GM12878 (cell line): ENCODE measurements around the gene DEXI. TPM values are rescaled to one million over a fixed set of nuclear protein-coding genes. Genes with fewer than 3 reads are reported as not detected.
A peak's percentile ranks its signal among the peaks of the same experiment; 100 is the strongest.

ENCODE experiments used
- CHD1 ChIP-seq: IDR thresholded peaks from 2 replicates; pipeline ENCODE4 v1.6.1; 2012; ENCODE audit warnings: low read depth, low read length, improper control_type of control experiment
- CHD4 ChIP-seq: fragments of 200-600 bp; sonication (generic); IDR thresholded peaks from 2 replicates; pipeline ENCODE4 v1.6.1; 2016; ENCODE audit warnings: mild to moderate bottlenecking
- FOXM1 ChIP-seq: IDR thresholded peaks from 2 replicates; pipeline ENCODE4 v1.6.1; 2012; ENCODE audit warnings: low read depth, mild to moderate bottlenecking, inconsistent platforms, low read length, moderate library complexity
- IKZF1 ChIP-seq: fragments of 450-650 bp; conservative IDR thresholded peaks from 2 replicates; pipeline ENCODE4 v1.6.1; 2017; ENCODE audit warnings: antibody characterized with exemption, mild to moderate bottlenecking
- NBN ChIP-seq: fragments of 450-650 bp; IDR thresholded peaks from 2 replicates; pipeline ENCODE4 v1.6.1; 2016
- NFYA ChIP-seq: IDR thresholded peaks from 2 replicates; pipeline ENCODE4 v1.6.1; 2011; ENCODE audit warnings: low read depth, mild to moderate bottlenecking, low read length, improper control_type of control experiment, borderline replicate concordance
- NR2C2 ChIP-seq: IDR thresholded peaks from 2 replicates; pipeline ENCODE4 v1.6.1; 2011; ENCODE audit warnings: borderline replicate concordance, low read depth; ENCODE audit not compliant: control insufficient read depth, insufficient read length
- NRF1 ChIP-seq: conservative IDR thresholded peaks from 2 replicates; pipeline ENCODE4 v1.6.1; 2011; ENCODE audit warnings: mild to moderate bottlenecking, low read depth, low read length, improper control_type of control experiment
- RB1 ChIP-seq: fragments of 450-650 bp; formaldehyde crosslinking; IDR thresholded peaks from 2 replicates; pipeline ENCODE4 v1.6.1; 2017; ENCODE audit warnings: mild to moderate bottlenecking, borderline replicate concordance
- RELA ChIP-seq: fragments of 450-650 bp; IDR thresholded peaks from 2 replicates; pipeline ENCODE4 v1.8.0; 2014; ENCODE audit warnings: borderline replicate concordance; ENCODE audit not compliant: partially characterized antibody
- RFX5 ChIP-seq: IDR thresholded peaks from 2 replicates; pipeline ENCODE4 v1.6.1; 2011; ENCODE audit warnings: low read depth, low read length, improper control_type of control experiment
- STAT1 ChIP-seq: fragments of 450-650 bp; conservative IDR thresholded peaks from 2 replicates; pipeline ENCODE4 v1.6.1; 2014; ENCODE audit warnings: antibody characterized with exemption, mild to moderate bottlenecking
- STAT3 ChIP-seq: IDR thresholded peaks from 2 replicates; pipeline ENCODE4 v1.6.1; 2011; ENCODE audit warnings: low read depth, low read length, improper control_type of control experiment
- TAF1 ChIP-seq: IDR thresholded peaks from 2 replicates; pipeline ENCODE4 v1.6.1; 2011; ENCODE audit warnings: mild to moderate bottlenecking, low read depth, low read length, borderline replicate concordance
- TCF3 ChIP-seq: IDR thresholded peaks from 2 replicates; pipeline ENCODE4 v1.6.1; 2012; ENCODE audit warnings: low read depth, mild to moderate bottlenecking, low read length, borderline replicate concordance; ENCODE audit not compliant: insufficient read depth
- TCF7 ChIP-seq: IDR thresholded peaks from 2 replicates; pipeline ENCODE4 v1.6.1; 2014; ENCODE audit warnings: antibody characterized with exemption, borderline replicate concordance
- ZBED1 ChIP-seq: IDR thresholded peaks from 2 replicates; pipeline ENCODE4 v1.6.1; 2016; ENCODE audit warnings: borderline replicate concordance
- polyA plus RNA-seq, 11 experiments: library from polyadenylated mRNA; depleted of rRNA in 4 of 11; unstranded in 6 of 11; stranded (reverse) in 5 of 11; fragments of >200 nt; fragmentation: Nextera tagmentation in 4 of 11; fragmentation: Illumina TruSeq in 1 of 11; extraction: Ambion mirVana in 4 of 11; extraction: Trizol in 1 of 11; gene quantifications; 1 replicate in 1 of 11; 2 replicates in 10 of 11; pipeline versions ENCODE4 v1.2.1 to v1.2.3, GENCODE V29; 2011 to 2016; ENCODE audit warnings: inconsistent platforms in 2 of 11, missing spikeins in 2 of 11, low read depth in 1 of 11
- total RNA-seq, 4 experiments: library from RNA; depleted of rRNA in 3 of 4; stranded (reverse); fragments of >200 nt in 3 of 4; fragmentation: Illumina TruSeq in 1 of 4; extraction: Trizol in 1 of 4; gene quantifications; 2 replicates each; pipeline versions ENCODE4 v1.2.1 to v1.2.3, GENCODE V29; 2013 to 2021
- TF ChIP-seq, protein P1 (sequence below): fragments of 450-650 bp; IDR thresholded peaks from 2 replicates; pipeline ENCODE4 v1.6.1; 2018; ENCODE audit warnings: mild to moderate bottlenecking, low read depth, moderate library complexity; ENCODE audit not compliant: partially characterized antibody
- TF ChIP-seq, protein P2 (sequence below): IDR thresholded peaks from 2 replicates; pipeline ENCODE4 v1.6.1; 2012; ENCODE audit warnings: low read depth, low read length, improper control_type of control experiment
- TF ChIP-seq, protein P3 (sequence below): IDR thresholded peaks from 2 replicates; pipeline ENCODE4 v1.6.1; 2011; ENCODE audit warnings: low read depth, mild to moderate bottlenecking, low read length, moderate library complexity, borderline replicate concordance; ENCODE audit errors: extremely low read depth
- TF ChIP-seq, protein P4 (sequence below): IDR thresholded peaks from 2 replicates; pipeline ENCODE4 v1.6.1; 2012; ENCODE audit warnings: low read depth, low read length, improper control_type of control experiment
- TF ChIP-seq, protein P5 (sequence below): IDR thresholded peaks from 2 replicates; pipeline ENCODE4 v1.6.1; 2011; ENCODE audit warnings: mild to moderate bottlenecking, low read depth, low read length, moderate library complexity; ENCODE audit not compliant: insufficient replicate concordance

The DEXI gene
- total and polyA plus RNA-seq, 10 of the 15 experiments (the other 5 are each of a cell fraction or from before 2014, with no cell fraction given), result 1.4 to 26.3 (median 18.4) TPM

DNA sequence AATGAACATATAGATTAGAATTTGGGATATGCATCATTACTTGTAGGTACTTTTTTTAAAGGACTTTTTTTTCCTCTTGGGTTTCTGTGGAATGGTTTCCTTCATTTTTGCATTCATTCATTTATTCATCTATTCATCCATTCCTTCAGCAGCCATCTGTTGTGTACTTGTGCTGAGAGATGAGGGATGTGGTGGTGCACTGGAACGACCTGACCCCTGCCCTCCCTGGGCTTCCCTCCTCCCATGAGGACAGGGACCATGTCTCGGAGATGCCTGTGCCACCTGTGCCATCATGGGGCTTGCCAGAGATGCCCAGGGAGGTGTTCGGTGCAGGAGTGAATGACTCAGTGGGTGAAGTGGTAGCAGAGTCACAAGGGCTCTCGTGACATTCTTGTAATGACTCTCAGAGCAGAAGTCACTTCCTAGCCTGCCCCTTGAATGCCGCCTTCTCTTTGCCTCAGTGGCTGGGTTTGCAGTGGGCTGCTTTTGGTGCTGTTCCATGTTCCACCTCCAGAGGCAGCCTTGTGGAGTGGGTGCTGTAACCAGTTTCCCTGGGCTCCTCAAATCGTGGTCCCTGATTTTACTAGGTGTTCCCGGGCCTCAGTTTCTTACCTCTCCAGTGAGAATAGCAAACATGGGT, 46.0 kb upstream of the DEXI start (continued):
- TF ChIP-seq NBN (no peak), STAT3 (no peak), NRF1 (no peak), NFYA (no peak), TCF7 (no peak), RELA (peak; percentile 24), NR2C2 (no peak), IKZF1 (peak; percentile 78), RB1 (no peak), CHD4 (no peak), STAT1 (no peak), TCF3 (no peak), FOXM1 (no peak), CHD1 (no peak), ZBED1 (no peak), RFX5 (no peak), TAF1 (no peak)
- TF ChIP-seq, protein P1, sequence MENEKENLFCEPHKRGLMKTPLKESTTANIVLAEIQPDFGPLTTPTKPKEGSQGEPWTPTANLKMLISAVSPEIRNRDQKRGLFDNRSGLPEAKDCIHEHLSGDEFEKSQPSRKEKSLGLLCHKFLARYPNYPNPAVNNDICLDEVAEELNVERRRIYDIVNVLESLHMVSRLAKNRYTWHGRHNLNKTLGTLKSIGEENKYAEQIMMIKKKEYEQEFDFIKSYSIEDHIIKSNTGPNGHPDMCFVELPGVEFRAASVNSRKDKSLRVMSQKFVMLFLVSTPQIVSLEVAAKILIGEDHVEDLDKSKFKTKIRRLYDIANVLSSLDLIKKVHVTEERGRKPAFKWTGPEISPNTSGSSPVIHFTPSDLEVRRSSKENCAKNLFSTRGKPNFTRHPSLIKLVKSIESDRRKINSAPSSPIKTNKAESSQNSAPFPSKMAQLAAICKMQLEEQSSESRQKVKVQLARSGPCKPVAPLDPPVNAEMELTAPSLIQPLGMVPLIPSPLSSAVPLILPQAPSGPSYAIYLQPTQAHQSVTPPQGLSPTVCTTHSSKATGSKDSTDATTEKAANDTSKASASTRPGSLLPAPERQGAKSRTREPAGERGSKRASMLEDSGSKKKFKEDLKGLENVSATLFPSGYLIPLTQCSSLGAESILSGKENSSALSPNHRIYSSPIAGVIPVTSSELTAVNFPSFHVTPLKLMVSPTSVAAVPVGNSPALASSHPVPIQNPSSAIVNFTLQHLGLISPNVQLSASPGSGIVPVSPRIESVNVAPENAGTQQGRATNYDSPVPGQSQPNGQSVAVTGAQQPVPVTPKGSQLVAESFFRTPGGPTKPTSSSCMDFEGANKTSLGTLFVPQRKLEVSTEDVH, result no peak
- TF ChIP-seq, protein P2, sequence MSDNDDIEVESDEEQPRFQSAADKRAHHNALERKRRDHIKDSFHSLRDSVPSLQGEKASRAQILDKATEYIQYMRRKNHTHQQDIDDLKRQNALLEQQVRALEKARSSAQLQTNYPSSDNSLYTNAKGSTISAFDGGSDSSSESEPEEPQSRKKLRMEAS, result no peak
- TF ChIP-seq, protein P3, sequence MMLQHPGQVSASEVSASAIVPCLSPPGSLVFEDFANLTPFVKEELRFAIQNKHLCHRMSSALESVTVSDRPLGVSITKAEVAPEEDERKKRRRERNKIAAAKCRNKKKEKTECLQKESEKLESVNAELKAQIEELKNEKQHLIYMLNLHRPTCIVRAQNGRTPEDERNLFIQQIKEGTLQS, result no peak
- TF ChIP-seq, protein P4, sequence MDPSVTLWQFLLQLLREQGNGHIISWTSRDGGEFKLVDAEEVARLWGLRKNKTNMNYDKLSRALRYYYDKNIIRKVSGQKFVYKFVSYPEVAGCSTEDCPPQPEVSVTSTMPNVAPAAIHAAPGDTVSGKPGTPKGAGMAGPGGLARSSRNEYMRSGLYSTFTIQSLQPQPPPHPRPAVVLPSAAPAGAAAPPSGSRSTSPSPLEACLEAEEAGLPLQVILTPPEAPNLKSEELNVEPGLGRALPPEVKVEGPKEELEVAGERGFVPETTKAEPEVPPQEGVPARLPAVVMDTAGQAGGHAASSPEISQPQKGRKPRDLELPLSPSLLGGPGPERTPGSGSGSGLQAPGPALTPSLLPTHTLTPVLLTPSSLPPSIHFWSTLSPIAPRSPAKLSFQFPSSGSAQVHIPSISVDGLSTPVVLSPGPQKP, result no peak
- TF ChIP-seq, protein P5, sequence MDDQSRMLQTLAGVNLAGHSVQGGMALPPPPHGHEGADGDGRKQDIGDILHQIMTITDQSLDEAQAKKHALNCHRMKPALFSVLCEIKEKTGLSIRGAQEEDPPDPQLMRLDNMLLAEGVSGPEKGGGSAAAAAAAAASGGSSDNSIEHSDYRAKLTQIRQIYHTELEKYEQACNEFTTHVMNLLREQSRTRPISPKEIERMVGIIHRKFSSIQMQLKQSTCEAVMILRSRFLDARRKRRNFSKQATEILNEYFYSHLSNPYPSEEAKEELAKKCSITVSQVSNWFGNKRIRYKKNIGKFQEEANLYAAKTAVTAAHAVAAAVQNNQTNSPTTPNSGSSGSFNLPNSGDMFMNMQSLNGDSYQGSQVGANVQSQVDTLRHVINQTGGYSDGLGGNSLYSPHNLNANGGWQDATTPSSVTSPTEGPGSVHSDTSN, result no peak
